Activated CD4-positive, CD25-positive, alpha-beta regulatory T cell treated with anti-CD3 and anti-CD28 coated beads, Interleukin-2, amount 50 U/mL, for 72 hours (primary cell): ENCODE measurements around the gene TBC1D22A.
"Not testable (repeated sequence)": the region's sequence is repeated elsewhere in the genome, so short reads cannot be mapped to it uniquely, and the experiment has no call there.

Experiments
- DNase-seq: peaks from one replicate; pipeline ENCODE4 v3.0.0; 2021

The TBC1D22A gene, protein sequence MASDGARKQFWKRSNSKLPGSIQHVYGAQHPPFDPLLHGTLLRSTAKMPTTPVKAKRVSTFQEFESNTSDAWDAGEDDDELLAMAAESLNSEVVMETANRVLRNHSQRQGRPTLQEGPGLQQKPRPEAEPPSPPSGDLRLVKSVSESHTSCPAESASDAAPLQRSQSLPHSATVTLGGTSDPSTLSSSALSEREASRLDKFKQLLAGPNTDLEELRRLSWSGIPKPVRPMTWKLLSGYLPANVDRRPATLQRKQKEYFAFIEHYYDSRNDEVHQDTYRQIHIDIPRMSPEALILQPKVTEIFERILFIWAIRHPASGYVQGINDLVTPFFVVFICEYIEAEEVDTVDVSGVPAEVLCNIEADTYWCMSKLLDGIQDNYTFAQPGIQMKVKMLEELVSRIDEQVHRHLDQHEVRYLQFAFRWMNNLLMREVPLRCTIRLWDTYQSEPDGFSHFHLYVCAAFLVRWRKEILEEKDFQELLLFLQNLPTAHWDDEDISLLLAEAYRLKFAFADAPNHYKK

DNA sequence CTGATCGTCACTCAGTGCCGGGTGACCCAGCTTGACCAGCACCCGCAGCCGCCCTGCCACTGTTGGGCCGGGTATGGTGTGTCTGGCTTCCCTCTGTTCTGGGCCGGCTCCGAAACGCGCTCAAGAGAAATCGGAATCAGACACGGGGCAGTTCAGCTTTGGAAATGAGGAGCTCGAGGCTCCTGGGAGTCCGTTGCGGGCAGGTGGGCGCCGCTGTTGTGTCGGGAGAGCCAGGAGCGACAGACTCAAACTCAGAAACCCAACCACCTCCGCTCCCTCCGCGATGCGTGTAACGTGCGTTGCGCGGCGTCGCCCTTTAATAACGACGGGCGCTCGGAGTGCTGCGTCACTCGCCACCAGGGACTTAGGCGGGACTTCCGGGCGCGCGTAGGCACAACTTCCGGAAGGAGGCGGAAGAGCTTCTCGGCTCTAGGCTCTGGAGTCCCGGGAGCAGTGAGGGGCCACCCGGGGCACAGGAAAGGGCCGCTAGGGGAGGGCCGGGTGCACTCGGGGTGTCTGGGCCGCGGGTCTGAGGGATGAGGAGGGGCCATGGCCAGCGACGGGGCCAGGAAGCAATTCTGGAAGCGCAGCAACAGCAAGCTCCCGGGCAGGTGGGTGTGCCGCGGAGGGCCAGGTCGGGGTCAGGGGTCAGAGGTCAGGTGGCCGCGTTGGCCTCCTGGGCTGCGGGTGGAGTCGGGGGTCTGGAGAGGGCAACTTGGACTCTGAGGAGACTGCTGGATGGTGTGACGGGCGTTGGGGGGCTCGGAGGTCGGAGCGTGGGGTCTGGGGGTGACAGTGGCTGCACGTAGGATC is at the start of gene TBC1D22A:
Gene TBC1D22A (plus strand): TSS at position 413 of the 813 bp plus-strand sequence. CDS start 137 bp downstream, at position 550.
- DNase-seq = peak; percentile 94

DNA sequence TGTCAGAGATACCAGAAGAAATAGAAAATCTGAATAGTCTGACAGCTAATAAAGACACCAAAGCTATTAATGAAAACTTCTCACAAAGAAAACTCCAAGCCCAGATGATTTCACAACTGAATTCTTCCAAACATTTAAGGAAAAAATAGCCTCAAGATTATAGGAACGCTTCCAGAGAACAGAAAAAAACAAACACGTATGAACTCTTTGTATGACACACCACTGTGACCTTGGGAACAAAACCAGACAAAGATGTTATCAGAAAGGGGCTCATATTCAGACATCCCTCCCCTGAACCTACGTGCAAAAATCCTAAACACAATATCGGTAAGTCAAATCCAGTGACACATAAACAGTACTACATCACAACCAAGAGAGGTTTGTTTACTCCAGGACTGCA is 47.9 kb upstream of the TBC1D22A start:
- no peak for DNase-seq

DNA sequence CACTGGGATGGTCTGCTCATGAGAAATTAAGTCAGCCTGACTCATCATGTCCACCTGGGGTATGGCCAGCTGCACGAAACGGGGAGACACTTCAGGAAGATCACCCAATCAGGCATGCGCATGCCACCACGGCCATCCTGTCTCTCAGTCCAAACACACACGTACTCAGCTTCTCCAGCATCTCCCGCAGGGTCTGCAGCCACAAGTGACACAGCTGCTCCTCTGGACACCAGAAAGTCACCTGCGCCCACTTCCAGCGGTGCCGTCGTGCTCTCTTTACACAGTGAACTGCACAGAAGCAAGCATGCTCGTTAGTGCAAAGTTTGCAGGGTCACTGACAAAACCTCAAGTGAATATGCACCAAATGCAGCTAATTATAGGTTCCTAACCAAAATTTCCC is 42.5 kb upstream of the TBC1D22A start:
- no peak for DNase-seq

DNA sequence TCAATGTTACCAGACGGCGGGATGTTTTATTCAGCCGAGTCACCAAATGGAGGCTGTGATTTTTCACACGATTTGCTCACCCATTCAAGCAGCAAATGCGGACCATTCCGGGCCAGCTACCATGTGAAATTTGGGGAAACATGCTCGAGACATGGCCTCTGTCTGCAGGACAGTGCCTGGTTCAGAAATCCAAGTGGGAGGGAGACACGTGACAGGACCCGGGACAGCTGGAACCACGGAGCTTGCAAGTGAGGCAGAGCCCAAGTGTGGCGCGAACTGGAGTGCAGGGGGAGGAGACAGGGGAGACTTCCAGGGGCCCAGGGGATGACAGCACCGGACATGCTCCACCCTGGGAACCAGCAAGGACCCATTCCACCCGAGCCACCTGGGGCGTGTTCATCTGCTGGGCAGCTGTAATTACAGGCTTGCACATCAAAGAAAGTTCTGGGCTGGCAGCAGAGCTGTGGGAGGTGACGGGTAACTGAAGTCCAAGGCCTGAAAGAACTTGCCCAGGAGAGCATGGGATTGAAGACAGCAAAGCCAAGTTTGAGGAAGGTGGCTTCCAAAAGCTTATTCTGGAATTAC is 40.9 kb upstream of the TBC1D22A start:
- DNase-seq = no peak

DNA sequence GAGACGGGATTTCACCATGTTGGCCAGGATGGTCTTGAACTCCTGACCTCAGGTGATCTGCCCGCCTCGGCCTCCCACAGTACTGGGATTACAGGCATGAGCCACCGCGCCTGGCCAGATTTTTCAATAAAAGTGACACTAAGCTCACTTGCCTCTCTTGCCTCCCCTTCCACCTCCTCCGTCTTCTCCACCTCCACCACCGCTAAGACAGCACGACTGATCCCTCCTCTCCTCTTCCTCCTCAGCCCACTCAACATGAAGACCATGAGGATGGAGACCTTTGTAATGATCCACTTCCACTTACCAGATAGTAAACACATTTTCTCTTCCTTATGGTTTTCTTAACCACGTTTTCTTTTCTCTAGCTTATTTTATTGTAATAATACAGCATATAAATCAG is 38.6 kb upstream of the TBC1D22A start:
- no peak for DNase-seq

DNA sequence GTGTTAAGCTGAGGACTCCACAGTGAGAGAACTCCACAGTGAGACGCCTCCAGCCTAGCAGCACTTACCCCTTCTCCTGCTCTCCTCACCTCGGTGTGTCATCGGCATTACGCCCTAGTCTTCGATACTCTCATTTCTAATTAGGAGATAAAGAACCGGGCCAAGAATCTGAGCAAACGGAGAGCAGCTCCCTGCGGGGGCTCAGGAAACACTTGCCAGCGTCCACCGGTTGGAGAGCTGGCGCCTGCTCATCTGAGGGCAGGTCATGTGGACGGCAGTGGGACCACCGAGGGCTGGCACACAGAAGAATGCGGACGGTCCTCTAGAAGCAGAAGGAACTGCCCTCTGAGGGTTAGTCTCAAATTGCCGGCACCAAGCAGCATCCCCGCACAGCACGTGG is 37.4 kb upstream of the TBC1D22A start:
- DNase-seq = no peak

DNA sequence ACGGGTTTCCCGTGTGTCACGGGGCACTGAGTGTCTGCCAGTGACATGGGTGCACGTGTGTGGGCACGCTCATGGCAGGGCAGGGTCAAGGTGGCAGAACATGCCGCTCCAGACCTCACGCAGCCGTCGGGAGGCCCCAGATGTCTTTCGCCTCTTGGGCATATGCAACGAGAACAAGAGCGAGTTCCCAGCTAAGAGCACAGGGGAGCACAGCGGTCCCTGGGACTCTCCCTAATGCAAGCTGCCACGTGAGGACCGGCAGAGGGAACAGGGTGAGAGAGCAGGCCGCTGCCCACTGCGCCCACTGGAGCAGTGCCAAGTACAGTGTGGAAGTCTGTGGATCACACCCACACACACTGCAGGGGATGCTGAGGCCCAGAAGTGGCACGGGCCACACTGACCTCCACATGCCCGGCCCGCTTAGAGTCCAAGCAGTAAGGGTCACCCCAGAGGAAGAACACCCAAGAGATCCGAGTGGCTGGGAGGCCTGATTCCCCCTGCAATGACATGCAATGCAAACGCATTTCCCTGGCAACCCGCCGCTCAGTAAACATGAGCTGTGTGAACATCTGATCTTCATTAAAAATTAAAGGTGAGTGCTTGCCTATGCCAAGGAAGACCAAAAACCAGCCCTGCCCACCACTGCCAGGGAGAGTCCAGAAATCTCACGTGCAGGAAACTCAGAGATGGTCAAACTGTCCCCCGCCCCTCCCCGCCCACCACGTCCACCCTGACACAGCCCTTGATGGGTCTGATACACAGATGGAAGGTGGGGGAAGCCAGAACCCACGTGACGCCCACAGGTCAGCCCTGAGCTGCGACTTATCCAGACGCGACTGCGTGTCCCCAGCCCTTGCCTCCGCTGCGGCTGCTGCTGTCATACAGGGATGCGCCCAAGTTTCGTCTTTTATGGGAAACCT is 36.1 kb upstream of the TBC1D22A start:
- DNase-seq = no peak

DNA sequence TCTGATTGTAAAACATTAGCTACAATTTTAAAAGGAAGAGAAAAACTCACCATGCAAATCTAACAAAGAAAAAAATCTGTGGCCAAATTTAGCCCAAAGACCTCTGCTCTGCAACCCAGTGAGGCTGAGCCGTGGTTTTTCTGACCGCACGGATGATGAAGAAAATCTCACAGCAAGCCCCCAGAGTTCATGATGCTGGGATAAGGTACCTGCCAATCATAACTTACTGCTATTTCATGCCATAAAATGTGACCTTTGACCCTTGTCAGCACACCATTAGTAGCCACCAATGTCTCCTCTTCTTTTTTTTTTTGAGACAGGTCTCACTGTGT is 35.5 kb upstream of the TBC1D22A start:
- no peak for DNase-seq

DNA sequence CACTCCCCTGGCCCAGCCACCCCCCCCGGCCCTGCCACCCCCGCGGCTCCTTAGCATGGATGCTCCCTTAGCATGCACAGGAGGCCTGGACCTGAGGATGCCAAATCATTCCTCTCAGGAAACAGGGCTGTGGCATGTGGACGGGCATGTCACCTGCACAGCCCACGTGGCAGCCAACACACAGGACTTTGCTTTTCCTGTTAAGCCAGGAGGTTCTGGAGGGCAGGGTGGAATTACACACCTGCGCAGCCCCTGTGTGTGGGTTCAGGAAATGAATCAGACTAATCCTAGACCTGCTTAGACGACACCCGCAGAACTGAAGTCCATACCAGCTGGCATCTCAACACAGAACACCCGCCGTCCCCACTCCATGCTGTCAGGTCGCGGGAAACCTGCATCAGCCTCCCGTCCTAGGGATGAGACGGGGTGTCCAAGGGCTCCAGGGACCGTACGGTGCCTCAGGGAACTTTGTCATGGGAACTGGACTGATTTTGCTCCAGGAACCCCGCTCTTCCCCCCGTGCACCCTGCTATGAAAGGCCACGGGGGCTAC is 34.6 kb upstream of the TBC1D22A start:
- DNase-seq = no peak

DNA sequence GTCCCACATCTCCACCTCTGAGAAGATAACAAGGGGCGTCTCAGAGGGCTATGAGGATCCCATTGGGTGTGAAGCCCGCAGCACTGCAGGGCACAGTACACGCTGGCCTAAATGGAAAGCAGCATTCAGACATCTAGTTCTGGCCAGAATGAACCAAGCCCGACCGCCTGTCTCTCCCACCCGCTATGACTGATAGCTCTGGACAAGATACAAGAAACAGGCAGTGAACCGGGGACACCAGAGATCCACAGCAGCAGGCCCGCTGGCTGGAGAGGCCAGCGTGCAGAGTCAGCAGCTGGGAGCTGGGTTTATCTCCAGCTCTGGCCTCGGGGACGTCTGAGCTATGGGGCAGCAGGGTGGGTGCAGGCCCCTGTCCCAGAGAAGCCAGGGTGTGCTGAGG is 34.0 kb upstream of the TBC1D22A start:
- DNase-seq = no peak

DNA sequence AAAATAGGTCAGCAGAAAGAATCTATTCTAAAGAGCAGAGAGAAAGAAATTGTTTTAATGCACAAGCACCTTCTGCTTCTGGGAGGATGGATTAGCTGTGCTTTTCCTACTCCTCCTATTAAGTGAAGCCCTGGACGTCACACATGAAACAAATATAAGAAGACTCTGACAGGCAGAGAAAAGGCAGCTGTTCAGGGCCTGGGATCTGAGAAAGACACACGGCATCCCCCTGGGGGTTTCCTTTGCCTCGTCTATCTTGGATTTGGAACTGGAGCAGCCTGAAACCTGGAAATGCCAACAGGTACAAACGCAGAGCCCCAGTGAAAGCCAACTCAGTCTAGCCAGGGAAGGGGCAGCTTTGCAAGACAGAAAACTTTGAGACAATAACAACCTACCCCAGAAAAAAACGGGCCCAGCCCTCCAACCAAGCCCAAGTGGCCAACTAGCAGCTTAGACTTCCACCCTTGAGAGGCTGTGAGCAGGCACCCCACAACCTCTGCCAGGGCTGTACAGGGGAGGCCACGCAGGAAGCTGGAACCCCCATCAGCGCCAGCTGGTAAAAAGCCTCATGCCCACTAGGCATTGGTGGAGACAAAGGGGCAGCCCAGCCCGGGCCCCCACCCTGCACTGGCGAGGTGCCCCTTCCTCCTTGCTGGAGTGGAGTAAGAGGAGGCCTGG is 31.7 kb upstream of the TBC1D22A start:
- no peak for DNase-seq

DNA sequence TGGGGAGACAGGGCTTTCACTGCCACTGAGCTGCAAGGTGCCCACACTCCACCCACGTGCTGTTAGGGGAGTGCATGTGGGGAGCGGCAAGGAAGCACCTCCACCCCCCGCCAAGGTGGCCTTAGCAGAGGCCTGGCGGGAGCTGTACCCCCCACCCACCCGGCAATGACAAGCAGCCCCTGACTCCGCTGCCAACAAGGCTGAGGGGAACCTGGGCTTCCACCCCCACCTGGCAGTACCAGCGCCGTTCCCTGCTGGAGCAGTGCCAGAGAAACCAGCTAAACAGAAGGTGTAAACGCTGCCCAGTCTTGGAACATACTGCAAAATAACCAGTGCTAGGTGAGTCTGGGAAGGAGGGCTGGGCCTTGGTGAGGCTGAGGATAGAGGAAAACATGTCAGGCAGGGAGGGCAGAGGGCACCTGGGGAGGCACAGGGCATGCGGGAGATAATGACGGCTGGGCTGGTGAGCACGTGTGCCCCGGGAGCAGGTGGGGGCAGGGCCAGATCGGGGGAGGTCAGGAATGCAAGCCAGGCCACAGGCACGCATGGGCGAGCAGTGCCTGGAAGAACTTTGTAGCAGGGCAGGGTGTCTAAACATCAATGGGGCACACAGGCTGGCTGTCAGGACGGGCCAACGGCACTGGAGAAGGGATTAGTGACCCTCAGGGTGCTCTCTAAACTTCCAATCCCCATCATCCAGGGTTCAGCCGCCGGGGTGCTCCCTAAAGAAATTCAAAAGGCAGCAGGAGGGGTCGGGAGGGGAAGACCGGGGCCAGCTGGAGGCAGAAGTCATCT is 31.0 kb upstream of the TBC1D22A start:
- no peak for DNase-seq

DNA sequence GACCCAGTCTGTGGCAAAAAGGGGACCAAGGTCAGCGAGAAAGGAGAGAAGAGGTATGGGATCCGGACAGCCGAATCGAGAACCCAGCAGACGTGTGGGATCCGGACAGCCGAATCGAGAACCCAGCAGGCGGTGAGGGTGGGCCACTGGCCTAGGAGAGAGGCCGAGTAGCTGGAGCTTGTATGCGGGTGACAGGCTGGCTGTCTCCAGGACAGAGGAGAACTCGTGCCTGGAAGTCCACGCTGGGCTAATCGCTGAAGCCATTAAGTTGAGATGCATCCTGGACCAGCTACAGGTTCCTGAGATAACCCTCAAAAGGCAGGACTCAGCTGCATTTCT is 30.4 kb upstream of the TBC1D22A start:
- DNase-seq = no peak

DNA sequence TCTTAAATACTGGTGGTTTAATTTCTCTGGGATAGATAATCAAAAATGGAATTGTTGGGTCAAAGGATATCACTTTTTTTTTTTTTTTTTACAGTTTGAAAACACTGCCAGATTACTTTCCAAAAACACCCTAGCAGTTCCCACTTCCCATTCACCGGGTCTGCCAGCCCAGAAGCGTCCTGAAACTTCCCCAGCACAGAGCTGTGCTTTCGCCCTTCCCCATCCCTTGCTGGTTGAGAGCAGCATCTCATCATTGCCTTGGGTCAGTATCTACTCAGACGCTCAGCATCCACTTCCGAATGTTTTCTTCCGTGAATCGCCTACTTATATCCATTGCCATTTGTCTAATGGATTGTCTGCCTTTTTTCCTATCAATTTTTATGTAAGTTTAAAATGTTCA is 29.9 kb upstream of the TBC1D22A start:
- DNase-seq = no peak

DNA sequence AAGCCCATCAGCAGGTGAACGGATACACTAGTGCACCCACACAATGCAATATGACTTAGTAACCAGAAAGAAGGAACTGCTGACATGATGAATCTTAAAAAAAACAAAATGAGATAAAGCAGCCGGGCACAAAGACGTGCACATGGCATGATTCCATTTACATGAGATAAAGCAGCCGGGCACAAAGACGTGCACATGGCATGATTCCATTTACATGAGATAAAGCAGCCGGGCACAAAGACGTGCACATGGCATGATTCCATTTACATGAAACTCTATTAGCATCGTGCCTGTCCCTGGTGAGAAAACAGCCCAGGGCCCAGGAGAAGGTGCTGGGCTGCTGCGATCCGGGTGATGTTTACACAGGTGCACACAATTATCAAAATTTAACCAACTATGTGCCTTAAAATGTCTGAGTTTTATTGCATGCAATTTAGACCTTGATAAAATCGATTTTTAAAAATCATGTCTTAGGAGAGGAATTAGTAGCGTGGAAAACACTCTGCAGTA is 28.2 kb upstream of the TBC1D22A start:
- DNase-seq = not testable (repeated sequence)

DNA sequence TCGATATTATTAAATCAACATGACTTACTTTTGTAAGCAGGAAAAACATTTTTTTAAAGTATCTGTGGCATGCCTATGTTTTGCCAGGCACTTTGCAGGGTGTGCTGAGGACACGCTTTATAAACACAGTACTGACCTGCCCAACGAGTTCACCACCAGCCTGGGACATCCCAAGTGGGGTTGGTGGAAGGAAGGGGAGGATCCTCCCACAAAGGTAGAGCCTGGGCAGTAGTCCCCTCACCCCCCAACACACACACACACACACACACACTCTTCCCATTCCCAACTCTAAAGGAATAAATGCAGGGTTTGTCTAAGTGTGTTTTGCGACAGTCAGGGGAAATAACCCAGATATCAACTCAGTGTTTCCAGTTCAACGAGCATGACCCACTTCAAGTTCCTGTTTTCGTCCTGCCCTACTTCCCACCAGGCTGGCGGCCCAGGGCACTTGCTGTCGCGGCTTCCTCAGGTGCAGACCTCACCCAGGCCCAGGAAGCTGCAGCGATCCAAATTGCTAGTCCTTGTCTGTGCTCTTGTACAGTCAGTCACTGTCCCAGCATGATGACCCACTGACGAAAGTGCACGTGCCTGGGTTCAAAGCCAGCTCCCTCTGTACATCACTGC is 27.5 kb upstream of the TBC1D22A start:
- peak; percentile 46 for DNase-seq

DNA sequence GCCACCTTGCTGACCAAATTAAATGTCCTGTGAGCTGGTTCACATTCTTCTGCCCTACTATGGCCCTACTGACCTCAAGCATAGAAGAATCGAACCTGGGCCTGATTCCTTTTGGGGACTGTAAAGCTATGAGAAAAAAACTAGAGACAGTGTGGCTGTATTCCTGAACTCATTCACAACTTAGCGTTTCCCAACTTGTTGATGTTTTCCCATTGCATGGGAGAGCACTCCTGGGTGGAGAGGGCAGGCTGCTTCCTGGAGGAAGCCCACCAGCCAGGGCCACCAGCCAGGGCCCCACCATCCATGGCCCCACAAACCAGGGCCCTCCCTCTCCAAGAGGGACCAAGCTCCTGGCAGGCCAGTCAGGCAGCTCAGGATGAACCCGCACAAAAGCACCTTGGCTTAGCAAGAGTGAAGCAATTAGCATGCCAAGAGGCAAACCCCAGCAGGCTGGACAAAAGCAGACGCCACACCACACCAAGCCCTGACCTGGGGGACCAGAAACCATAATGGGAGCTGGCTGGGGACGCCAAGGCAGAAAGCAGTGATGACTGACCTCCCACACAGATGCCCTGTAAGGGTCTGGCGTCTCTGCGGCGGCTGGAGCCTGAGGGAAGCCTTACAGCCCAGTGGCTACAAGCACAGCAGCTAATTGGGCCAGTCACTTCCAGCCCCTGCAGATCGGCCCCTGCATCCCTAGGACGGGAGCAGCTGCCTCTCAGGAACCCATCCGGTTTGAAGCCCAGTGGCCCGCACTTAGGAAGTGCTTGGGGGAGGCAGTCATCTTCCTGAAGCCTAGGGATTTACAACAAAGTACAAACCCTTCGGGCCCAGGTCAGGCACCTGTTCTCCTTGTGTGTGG is 26.5 kb upstream of the TBC1D22A start:
- DNase-seq = no peak

DNA sequence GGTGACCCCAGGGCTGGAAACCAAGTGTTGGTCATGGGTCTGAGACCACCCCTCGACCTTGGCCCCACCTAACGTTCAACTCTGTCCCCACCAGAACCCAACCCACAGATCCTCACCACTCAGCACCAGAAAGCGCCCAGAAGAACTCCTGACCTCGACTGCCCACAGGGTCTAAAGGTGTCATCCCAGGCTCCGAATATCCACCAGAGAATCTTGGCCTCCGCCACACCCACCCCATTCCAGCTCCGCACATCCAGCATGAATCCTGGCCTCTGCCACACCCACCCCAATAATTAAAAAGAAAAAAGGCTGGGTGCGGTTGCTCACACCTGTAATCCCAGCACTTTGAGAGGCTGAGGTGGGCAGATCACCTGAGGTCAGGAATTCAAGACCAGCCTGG is 25.7 kb upstream of the TBC1D22A start:
- no peak for DNase-seq
